Stimulated activated CD4-positive, alpha-beta T cell treated with anti-CD3 and anti-CD28 coated beads, TNF-alpha, amount 100 ng/mL, for 48 hours (primary cell): ENCODE results near the gene GPD1.

Source experiments
- DNase-seq, 3 donors: peaks; one replicate each; pipeline ENCODE4 v3.0.0-alpha.2; 2020; ENCODE audit warnings: low read depth in 3 of 3

Gene GPD1

GRCh38 chr12:50103767-50104321, at the start of gene GPD1:
Gene GPD1, plus strand, starts transcription at chr12:50104008. Its CDS starts 43 bp downstream, at chr12:50104051.
- DNase-seq = no peak

DNA sequence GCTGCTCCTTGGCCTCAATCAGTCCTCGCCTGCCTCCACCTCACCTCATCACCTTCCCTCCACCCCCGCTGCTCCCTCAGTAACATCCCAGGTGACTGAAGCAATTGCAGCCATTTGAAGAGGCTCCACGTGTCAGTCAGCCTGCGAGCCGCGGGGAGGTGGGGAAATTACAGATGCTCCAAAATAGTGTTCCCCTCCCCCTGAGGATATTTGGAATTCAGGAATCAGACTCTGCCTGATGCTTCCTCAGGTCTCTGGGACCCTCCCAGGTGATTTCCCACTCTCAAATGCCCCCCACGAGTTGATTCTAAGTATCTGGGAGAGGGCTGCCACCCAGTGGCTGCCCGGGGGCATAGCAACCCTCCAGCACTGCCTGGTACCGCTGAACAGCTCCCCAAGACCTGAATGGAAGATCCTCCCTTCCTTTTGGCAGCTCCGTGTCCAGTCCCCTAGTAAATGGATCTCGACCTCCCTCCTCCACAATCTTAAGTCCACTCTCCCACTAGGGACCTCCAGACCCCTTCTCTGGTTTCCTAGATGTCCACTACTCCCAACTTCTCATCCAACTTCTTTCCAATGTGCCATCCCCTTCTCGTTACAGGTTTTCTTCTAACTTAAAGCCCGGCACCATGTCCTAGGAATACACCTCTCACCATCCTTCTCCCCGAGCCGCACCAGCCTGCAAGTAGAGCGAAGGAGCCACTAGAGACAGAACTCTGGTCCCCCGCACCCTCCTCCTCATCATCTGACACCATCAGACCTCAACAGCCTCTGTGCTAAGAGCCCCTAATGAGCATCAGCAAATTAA, 47.8 kb upstream of the GPD1 start:
- DNase-seq = peak in 2 of 3 donors; percentile 27 to 48

DNA sequence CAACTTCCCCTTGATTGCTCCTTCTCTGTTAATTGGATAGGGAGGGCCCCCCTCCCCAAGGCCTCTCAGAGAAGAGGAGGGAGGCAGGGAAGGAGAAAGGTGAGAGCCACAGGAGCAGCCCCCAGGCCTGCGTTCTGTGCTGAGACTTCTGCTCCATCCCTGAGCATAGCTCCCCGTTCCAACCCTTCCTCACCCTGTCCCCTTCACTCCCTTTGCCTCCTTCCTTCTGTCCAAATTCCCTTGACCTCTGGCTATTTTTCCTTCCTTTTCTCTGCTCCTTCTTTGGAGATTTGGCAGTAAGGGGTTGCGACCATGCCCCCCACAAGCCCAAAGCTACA, 47.2 kb upstream of the GPD1 start:
- DNase-seq = no peak

DNA sequence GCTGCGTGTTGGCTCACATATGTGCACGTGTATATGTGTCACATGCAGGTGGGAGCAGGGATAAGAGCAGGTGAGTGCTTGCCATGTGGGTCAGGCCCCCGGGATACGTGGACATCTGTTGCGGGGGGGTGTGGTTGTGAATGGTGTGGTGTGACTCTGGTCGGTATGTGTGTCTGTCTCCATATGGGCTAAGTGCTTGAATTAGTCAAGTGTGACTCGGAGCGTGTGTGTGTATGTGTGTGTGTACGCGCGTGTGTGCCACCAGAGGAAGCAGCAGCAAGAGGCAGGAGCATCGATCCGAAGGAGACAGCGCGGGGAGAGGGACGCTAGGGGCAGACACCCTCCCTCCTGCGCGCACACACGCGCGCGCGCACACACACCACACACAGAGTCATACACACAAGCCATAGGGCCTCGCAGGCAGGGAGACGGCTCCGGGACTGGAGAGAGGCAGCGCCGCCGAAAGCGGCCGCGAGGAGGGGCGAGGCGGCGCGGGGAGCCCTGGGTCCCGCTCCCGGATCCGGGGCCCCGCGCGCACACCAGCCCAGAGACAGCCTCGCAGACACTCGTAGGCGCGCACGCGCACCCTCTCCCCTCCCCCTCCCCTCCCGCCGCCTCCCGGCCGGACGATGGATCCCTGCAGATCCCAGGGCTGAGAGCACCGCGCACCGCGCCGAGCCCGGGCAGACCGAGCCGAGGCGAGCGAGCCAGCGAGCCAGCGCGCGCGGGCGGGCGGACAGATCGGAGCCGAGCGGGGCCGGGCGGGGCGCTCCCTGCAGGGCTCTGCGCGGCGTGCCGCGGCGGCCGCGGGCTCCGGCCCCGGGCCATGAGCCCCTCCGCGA, 46.6 kb upstream of the GPD1 start, which contains the start of gene ASIC1:
ASIC1 (plus strand) TSS at position 597 of the 842 bp plus-strand sequence. CDS start 1,171 bp downstream, outside the sequence.
- DNase-seq = peak; percentile 26 to 38 (median 27)

DNA sequence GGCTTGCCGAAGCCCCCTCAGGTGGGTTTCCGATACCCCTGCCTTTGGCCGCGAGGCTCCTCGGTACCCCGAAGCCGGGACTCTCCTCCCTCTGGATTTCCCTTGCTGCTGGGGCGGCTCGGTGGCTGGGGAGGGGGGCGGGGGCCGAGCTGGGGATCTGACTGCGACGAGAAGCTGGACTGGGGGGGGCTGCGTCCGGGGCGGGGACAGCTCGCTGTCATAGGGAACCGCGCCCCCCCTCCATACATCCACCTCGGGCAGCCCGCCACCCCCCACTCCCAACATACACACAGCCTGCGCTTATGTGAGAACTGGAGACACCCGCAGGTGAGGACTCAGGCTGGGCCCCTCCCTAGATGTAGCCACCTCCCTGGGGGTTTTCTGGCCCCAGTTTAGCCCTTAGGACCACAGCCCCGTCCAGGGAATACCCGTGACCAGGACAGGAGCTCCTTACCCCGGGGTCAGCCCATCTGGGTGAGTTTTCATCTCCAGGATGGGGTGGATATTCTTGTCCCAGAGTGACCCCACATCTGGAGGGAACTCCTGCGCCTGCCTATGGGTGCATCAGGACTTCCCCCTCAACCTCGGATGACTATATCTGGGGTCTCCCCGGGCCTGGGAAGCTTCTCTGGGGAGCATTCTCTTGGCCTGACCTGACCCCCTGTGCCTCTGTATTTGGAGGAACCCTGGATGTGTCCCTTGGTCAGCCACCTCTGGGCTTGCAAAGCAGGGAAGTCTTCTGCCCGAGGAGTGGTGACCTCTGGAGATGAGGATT, 45.7 kb upstream of the GPD1 start:
- DNase-seq = no peak

DNA sequence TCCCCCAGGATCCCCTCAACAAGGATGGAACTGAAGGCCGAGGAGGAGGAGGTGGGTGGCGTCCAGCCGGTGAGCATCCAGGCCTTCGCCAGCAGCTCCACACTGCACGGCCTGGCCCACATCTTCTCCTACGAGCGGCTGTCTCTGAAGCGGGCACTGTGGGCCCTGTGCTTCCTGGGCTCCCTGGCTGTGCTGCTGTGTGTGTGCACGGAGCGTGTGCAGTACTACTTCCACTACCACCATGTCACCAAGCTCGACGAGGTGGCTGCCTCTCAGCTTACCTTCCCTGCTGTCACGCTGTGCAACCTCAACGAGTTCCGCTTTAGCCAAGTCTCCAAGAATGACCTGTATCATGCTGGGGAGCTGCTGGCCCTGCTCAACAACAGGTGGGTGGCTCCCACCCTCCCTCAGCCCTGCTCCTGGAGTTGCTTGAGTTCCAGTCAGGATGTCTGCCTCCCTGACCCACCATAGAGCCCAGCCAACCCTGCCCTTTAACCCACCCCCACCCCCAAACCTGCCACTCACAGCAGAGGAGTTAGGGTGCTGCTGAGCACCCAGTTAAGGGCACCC, 45.0 kb upstream of the GPD1 start:
- DNase-seq = no peak

DNA sequence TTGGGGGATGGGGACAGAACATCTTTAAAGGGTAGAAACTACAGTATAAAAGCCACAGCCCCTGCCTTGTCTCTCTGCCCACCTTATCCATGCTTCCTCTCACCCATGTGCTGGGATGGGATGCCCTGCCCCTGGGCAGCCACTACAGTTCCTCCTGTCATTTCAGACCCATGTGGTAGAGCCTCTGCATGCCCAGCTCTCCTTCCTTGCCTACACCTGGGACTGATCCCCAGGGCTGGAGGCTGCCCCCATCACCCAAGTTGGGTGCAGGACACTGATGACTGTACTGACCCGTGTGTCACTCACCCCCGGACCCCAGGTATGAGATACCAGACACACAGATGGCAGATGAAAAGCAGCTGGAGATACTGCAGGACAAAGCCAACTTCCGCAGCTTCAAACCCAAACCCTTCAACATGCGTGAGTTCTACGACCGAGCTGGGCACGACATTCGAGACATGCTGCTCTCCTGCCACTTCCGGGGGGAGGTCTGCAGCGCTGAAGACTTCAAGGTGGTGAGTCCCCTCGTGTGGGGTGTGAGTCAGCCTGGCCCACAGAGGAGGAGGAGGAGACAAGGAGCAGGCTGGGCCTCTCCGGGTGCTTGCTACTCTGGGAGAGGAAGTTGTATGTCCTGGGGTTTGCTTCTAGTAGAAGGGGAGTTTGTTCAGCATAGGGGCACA, 44.2 kb upstream of the GPD1 start:
- peak in 2 of 3 donors; percentile 52 to 57 for DNase-seq

DNA sequence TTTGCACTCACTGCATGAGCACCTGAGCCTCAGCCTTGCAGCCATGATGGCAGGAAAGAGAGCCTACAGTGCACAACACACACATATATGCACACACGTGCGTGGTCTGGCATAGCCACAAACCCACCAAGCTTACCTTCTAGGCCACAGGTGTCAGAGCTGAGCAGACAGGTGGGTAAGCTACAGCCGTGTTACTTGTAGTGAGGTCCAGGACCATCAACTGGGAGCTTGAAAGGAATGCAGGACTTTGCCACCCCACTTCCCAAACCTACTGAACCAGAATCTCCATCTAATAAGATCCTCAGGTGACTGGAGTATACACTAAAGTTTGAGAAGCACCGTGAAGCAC, 43.7 kb upstream of the GPD1 start:
- DNase-seq = no peak

- no peak for DNase-seq
Observed at GRCh38 chr12:50061171-50061570, 42.6 kb upstream of the GPD1 start.

- DNase-seq = no peak
Observed at GRCh38 chr12:50061946-50062686, 41.7 kb upstream of the GPD1 start.

DNA sequence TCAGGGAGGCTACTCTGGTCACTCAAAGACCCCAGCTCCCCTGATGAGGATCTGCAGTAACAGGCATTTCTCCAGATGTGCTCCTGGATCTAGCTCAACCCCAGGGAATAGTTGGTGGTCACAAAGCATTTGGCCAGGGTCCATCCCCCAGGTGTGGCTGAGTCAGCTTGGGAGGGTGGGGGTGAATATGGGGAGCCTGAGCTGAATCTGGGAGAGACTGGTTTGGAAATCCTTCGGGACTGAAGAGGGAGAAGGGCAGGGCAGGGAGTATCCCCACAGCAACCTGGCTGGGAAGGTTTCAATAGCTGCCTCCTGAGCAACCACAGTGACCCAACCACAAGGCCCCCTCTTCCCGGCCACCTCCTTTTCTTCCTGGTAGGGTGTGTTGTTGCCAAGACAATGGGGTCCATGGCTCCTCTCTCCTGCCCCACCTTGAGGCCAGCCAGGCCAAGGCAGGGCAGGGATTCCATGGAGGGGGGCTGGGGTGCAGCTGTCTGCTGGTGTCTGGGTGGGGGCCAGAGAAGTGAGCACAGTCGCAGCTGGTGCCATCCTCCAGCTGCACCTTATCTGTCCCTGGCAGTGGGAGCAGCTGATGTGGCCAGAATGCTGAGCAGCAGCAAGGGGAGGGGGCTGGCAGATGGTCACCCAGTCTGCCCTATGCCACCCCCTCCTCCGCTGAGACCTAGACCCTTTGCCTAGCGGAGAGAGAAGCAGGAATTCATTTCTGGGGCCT, 40.9 kb upstream of the GPD1 start:
- no peak for DNase-seq

DNA sequence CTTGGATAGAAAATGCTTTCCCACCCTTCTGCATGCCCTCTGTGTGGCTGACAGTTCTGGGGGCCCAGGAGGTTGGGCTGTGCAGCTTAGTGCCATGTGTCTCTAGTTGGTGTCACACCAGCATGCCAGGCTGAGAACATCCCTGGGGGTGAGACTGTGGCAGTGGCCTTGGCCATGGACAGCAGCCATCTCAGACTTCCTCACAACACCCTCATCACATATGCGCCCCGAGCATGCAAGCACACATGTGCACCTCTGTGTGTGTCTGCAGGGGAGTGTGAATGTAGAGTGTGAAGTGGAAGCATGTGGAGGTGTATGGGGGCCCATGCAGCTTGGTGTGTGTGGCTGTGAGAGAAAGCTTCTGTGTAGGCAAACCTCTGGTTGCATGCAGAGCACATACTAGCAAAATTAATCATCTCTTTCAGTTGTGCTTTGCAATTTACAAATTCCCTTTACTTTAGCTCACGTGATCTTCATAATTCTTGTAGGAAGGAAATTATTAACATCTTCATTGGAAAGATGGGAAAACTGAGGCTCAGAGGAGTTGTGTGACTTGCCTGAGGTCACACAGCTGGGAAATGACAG, 38.0 kb upstream of the GPD1 start:
- no peak for DNase-seq

- no peak for DNase-seq
Observed at GRCh38 chr12:50066402-50066801, 37.4 kb upstream of the GPD1 start.

DNA sequence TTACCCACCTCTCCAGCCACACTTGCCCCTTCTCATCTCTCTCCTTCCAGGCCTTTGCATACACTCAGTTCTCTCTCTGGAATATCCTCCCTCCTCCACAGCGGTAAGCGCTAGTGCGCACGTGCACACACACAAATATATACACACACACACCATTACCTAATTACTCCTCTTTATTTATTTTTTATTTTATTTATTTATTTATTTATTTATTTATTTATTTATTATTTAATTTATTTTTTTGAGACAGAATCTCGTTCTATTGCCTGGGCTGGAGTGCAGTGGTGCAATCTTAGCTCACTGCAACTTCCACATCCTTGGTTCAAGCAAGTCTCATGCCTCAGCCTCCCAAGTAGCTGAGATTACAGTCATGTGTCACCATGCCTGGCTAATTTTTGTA, 34.7 kb upstream of the GPD1 start:
- DNase-seq = no peak

DNA sequence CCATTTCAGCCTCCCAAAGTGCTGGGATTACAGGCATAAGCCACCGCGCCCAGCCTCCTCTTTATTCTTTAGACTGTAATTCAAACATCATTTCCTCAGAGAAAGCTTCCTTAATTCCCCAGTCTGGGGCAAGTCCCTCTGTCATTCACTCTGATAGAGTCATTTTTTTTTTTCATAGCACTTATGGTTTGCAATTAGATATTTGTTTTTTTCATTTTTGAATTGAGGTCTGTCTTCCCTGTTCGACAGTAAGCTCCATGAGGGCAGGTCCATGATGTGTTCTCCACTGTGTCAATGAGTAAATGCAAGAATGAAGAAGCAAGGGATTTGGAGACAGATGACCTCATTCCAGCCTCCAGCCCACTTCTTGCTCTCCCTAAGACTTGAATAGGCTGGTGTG, 34.3 kb upstream of the GPD1 start:
- no peak for DNase-seq

- peak in 2 of 3 donors; percentile 44 to 69 for DNase-seq
Observed at GRCh38 chr12:50070314-50071060, 33.3 kb upstream of the GPD1 start.

GRCh38 chr12:50072198-50072907, 31.5 kb upstream of the GPD1 start:
- no peak for DNase-seq

- DNase-seq = no peak
Observed at GRCh38 chr12:50073206-50073605, 30.6 kb upstream of the GPD1 start.
